ENCODE measurements around the gene JHY.
A peak's percentile ranks its signal among the peaks of the same experiment; 100 is the strongest.
"Not testable (repeated sequence)": the region's sequence is repeated elsewhere in the genome, so short reads cannot be mapped to it uniquely, and the experiment has no call there.

JHY gene

GRCh38 chr11:122882189-122882856, at the start of gene JHY:
Gene JHY, plus strand, starts transcription at chr11:122882759. Its CDS starts 3,091 bp downstream, at chr11:122885850.
- DNase-seq: no peak

GRCh38 chr11:122833846-122834464, 48.6 kb upstream of the JHY start:
- no peak for DNase-seq

- no peak for DNase-seq
Observed at GRCh38 chr11:122836916-122837315, 45.6 kb upstream of the JHY start.

- no peak for DNase-seq
Observed at GRCh38 chr11:122837528-122838346, 44.8 kb upstream of the JHY start.

- DNase-seq: peak; percentile 40
Observed at GRCh38 chr11:122843281-122844141, 39.0 kb upstream of the JHY start.

- DNase-seq: no peak
Observed at GRCh38 chr11:122847466-122847865, 35.1 kb upstream of the JHY start.

- no peak for DNase-seq
Observed at GRCh38 chr11:122848186-122848585, 34.4 kb upstream of the JHY start.

- DNase-seq: no peak
Observed at GRCh38 chr11:122850076-122850631, 32.4 kb upstream of the JHY start.

GRCh38 chr11:122851366-122851966, 31.1 kb upstream of the JHY start:
- peak; percentile 36 for DNase-seq

- peak; percentile 64 for DNase-seq
Observed at GRCh38 chr11:122852074-122852795, 30.3 kb upstream of the JHY start.

- DNase-seq: no peak
Observed at GRCh38 chr11:122852796-122853160, 29.8 kb upstream of the JHY start.

- no peak for DNase-seq
Observed at GRCh38 chr11:122853261-122853660, 29.3 kb upstream of the JHY start.

- DNase-seq: peak; percentile 66
Observed at GRCh38 chr11:122853971-122854446, 28.6 kb upstream of the JHY start.

GRCh38 chr11:122861631-122862030, 20.9 kb upstream of the JHY start:
- no peak for DNase-seq

GRCh38 chr11:122862091-122862490, 20.5 kb upstream of the JHY start:
- DNase-seq: no peak

GRCh38 chr11:122863154-122863553, 19.4 kb upstream of the JHY start:
- not testable (repeated sequence) for DNase-seq

GRCh38 chr11:122863704-122864326, 18.7 kb upstream of the JHY start:
- peak; percentile 60 for DNase-seq

- DNase-seq: no peak
Observed at GRCh38 chr11:122864386-122865115, 18.0 kb upstream of the JHY start.

- no peak for DNase-seq
Observed at GRCh38 chr11:122869622-122870021, 12.9 kb upstream of the JHY start.

- DNase-seq: no peak
Observed at GRCh38 chr11:122871302-122871701, 11.3 kb upstream of the JHY start.
